RPMI7951 (cell line): ENCODE results near the gene GPR68. TPM values are rescaled to one million over a fixed set of nuclear protein-coding genes. Genes with fewer than 3 reads are reported as not detected.

ENCODE experiments used
- DNase-seq: peaks from one replicate; pipeline ENCODE4 v3.0.0-alpha.2; 2012; ENCODE audit warnings: low read depth
- total RNA-seq: library from RNA; depleted of rRNA; stranded (reverse); fragments of >200 nt; shearing (Covaris generic); gene quantifications from 2 replicates; pipeline ENCODE4 v1.2.3, GENCODE V29; 2014; rRNA removed

The GPR68 gene
- total RNA-seq, result 16.7 and 18.6 TPM in 2 replicates

DNA sequence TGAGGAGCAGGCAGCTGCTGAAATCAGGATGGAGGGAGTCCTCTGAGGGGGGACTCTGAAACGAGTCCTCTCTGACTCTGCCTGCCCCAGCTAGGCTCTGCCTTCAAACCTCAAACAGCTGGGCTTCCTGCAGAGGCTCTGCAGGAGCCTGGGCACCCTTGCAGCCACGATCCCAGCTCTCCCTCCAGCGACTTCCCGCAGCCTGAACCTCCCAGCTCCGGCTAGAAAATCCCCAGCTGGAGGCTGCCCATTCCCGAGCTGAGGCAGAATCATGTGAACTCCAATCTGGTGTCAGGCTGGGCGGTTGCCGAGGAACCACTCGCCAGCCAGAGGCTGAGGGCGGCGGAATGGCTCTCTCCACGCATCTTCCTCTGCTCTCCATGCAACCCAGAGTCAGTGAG lies at the start of gene GPR68:
Gene GPR68 (minus strand): TSS at position 204 of the 401 bp plus-strand sequence. CDS start 9,654 bp downstream, outside the sequence.
- peak; percentile 92 for DNase-seq

DNA sequence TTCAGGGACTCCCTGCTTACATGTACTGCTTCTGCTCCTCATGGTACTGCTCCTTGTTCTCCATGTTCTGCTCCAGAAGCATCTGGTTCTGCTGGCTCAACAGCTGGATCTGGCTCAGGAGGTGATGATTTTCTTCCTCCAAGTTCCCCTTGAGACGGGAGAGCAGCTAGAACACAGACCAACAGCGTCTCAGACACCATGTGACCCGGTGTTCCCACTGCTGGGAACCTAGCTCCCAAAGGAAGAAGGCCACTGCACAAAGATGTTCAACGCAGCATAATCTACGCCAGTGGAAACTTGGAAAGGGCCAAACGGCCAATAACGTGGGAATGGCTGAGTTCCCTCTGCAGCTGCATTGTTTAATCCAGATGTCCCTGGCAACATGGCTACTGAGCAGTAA lies 49.6 kb upstream of the GPR68 start:
- DNase-seq, result no peak

DNA sequence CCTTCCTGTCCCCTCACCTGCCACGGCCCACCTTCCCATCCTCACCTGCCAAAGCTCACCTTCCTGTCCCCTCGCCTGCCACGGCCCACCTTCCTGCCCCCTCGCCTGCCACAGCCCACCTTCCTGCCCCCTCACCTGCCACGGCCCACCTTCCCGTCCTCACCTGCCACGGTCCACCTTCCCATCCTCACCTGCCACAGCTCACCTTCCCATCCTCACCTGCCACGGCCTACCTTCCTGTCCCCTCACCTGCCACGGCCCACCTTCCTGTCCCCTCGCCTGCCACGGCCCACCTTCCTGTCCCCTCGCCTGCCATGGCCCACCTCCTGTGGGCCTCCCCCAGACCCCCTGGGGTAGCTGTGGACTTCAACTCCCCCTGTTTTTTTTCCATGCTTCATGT lies 48.8 kb upstream of the GPR68 start:
- no peak for DNase-seq

GRCh38 chr14:91292491-91292890 lies 48.0 kb upstream of the GPR68 start:
- DNase-seq, result peak; percentile 41

DNA sequence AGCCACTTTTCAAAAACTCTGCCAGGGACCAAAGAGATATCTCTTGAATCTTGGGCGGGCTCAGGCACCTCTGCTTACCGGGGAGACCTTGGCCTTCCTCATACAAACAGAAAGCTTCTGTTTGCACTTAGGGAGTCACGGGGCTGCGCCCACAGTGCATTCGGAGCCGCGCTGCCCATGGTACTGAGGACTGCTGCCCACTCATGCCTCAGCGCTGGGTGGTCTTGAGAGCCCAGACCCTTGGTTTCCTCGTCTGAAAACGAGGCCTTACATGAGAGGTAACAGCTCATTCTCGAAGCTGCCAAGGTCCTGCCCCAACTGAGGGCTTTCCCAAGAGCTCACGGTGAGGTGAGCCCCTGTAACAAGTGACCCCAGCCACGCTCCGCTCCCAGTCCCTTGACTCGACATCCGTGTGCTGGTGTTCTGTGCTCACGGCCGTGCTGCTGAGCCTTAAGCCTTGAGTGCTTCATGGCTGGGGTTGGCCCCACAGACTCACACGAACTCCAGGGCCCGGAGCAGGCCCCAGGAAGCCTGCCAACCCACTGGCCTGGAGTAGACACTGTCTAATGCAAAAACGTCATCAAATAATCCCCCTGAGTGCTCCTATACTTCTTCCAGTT lies 47.4 kb upstream of the GPR68 start:
- DNase-seq, result no peak

- no peak for DNase-seq
Measured at GRCh38 chr14:91290986-91291385, 46.5 kb upstream of the GPR68 start.

DNA sequence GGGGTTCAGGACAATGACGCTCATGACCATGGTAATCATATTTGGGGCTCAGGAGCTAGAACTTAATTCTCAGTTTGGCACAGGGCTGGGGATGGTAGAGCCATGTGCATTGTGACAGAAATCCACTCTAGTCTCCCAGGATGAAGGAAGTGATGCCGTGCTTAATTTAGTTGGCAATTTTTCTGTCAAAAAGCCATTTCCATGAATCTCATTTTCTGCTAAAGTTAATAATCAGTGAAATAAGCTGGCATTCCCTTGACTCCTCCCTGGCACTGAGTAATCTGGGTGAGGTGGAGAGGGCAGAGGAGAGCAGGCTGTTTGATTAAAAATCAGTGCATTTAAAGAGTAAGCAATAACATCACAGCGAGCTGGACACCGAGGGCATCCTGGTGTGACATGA lies 45.0 kb upstream of the GPR68 start:
- no peak for DNase-seq

- DNase-seq, result no peak
Measured at GRCh38 chr14:91288876-91289275, 44.4 kb upstream of the GPR68 start.

DNA sequence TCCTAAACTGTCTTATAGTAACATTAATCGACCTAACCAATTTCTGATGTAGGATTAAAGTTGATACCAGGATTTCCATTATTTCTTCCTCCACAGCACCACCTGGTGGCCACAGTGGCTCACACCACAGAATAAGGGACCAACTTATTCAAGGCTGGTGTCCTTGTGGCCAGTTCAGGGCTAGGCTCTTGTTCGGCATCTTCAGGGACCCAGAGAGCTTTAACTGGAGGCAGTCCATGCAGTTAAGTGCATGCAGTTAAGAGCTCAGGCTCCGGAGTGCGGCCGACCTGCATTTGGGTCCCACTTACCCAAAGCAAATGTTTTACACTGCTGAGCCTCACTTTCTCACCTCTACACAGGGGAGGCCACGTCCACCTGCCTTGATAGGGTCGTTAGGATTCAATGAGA lies 42.0 kb upstream of the GPR68 start:
- DNase-seq, result peak; percentile 72

- DNase-seq, result peak; percentile 68
Measured at GRCh38 chr14:91284791-91285548, 40.5 kb upstream of the GPR68 start.

DNA sequence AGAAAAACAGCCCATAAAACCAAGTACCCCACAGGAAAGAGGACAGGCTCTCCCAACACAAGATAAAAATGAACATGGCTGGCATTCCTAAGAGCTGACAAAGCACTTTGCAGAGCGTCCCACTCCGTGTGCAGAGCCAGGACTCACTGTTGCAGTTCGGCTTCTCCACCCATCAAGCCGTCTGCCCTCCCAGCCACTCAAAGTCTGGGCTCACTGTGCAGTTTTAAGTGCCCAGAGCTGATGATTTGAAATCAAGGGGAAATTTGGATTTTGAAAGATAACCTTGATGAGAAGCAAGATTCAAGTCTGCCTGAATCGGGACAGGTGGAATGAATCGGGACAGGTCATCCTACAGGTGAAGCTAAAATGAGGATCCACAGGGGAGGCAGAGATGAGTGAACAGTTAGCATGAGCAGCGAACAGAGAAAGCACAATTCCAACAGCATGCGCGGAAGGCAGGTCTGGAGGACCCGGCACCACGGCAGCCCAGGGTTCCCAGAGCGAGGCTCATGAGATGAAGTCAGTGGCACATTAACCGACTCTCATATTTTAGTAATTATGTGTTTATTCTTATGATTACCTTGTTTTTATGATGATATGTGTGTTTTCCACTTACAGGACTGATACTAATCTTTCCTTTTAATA lies 39.8 kb upstream of the GPR68 start:
- DNase-seq, result peak; percentile 78

DNA sequence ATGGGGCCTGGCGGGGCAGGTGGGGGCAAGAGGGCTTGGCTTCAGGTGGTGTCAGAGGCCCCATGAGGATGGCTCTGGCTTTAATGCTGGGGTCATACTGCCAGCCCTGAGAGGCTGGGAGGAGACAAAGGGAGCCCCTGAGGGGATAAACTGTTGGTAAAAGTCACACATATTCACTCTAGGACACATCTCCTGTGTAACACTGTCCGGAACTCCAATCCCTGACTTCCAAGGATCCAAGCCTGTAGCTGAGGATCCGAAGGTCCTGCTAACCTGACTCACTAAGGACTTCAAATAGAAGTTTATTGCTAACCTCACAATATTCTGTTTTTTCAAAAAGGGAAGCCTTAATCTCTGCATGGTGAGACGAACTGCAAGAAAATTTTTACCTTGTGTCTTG lies 39.2 kb upstream of the GPR68 start:
- peak; percentile 61 for DNase-seq

DNA sequence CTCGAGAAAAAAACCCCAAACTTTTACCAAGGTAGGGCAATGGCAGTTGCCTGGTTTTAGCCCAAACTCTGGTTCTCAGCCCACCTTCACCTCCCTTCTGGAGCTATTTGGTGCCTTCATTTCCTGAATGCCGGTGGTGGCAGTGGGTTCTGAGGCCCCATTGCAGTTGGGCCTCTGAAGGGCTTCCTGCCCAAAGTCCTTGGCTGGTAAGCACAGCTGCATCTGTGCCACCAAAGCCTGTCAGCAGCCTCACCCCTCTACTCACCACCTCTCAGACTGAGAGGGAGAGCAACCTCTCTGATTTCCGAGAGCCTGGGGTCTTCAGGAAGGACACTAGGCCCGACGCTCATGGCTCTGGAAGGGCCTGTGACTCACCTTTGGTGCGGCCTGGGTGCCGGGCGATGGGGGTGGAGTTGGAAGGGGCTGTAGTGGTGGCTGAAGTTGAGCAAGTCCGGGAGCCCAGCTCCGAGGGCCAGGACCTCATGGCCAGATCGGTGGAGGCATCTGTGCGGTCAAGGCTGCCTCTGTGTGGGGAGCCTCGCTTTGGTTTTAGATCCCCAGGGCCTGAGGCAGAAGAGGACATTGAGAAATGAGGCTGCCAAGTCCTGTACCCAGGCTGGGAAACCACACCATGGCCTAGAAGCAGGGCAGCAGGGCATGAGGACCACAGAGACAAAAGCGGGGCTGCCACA lies 38.6 kb upstream of the GPR68 start:
- DNase-seq, result peak; percentile 90

DNA sequence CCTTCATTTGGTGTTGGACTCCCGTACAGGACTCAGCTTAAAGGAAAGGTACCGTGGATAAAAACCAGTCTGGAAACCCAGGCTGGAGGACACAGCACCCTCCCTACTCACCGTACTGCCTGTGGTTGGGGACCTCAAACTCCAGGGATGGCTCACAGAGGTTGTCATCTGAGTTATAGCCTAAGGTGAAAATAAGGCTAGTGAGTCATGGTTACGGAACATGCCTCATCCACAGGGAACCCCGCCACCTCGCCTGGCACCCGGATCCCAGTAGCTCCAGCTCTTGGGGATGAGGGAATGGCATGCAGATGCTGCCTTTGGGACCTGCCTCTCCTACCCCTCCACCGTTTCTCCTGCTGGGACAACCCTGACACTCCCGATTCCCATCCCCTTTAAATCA lies 36.8 kb upstream of the GPR68 start:
- DNase-seq, result peak; percentile 92

- no peak for DNase-seq
Measured at GRCh38 chr14:91280129-91280528, 35.6 kb upstream of the GPR68 start.

DNA sequence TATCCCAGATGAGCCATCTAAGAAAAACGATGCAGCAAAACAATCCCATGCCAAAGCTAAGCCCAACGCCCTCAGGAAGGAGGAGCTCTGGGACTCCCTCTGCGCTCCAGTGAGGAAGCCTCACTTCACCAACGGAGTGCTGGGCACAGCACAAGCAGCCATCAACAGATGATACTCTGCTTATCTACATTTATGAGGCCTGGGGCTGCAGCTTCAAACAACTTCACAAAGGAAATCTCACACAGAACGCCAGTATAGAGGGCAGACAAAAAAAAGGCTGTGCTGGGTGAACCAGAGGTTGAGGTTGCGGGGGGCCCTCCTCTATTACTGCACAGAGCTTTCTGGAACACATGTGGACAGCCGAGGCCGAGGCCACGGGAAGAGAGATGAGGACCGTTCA lies 34.9 kb upstream of the GPR68 start:
- DNase-seq, result no peak

DNA sequence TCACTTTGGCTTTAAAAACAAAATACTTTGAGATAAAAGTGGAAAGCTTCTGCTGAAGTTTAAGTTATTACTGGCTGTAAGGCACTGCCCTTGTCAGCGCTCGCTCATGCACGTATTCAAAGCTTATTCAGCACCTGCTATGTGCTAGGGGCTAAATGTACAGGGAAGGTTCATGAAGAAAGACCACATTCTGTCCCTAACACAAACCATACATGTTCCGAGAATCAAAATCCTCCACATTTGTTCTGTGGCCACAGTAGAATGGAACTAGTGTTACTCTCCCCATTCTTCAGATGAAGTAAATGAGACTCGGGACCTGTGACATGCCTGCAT lies 33.8 kb upstream of the GPR68 start:
- DNase-seq, result no peak

DNA sequence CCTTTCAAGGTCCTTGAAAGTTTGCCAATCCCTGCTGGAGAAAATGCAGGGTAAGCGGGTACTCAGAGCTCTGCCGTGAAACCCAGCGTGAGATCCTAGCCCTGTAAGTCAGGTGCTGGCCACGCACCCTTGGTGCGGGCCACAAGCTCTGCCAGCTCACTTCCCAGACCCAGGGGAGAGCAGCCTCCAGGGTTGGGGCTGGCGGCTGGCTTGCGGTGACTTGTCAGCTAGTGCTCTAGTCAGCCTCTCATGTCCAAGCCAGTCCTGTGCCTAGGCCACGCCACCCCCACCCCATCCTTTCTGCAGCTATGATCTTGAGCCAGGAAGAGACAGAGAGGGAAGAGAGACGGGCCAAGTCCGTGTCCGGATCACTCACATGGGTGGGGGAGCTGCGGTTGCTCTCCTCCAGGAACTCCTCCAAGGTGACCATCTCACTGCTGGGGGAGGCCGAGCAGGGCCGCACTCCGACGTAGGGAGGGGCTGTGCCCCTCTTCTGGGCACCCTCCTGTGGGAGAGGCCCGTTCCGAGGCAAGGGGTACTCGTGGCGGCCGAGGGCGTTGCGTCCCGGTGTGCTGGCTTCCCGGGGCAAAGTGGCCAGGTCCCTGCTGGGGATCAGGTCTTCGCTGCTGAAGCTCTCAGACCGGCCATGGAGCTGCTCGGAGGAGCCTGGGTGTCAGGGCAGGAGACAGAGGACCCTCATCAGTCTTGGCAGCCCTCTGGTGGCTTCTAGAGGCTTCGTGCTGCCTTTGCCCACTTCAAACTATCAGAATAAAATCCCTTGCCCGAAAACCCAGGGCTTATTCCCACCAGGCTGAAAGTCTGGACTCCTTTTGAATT lies 33.3 kb upstream of the GPR68 start:
- no peak for DNase-seq

GRCh38 chr14:91274796-91275195 lies 30.3 kb upstream of the GPR68 start:
- DNase-seq, result no peak

GRCh38 chr14:91273885-91274273 lies 29.4 kb upstream of the GPR68 start:
- DNase-seq, result no peak

- no peak for DNase-seq
Measured at GRCh38 chr14:91273273-91273884, 28.9 kb upstream of the GPR68 start.
